NCI-H460 (cell line): Measurements from ENCODE around the gene GUCA1A. TPM values are rescaled to one million over a fixed set of nuclear protein-coding genes. Genes with fewer than 3 reads are reported as not detected.
"Not testable (repeated sequence)": the region's sequence is repeated elsewhere in the genome, so short reads cannot be mapped to it uniquely, and the experiment has no call there.

Experiments
- DNase-seq: peaks from one replicate; pipeline ENCODE4 v3.0.0-alpha.2; 2016; ENCODE audit warnings: low read depth; ENCODE audit errors: extremely low read depth
- total RNA-seq: library from RNA; depleted of rRNA; stranded (reverse); fragments of >200 nt; shearing (Covaris generic); gene quantifications from 2 replicates; pipeline ENCODE4 v1.2.3, GENCODE V29; 2014

Gene GUCA1A
- total RNA-seq, 1 experiment from 2014 or later: not detected

- no peak for DNase-seq
These were observed 30.9 kb upstream of the GUCA1A start, which contains the start of gene C6orf132 for GRCh38 chr6:42142118-42142835. C6orf132 (minus strand) TSS chr6:42142620; CDS start chr6:42142444, 176 bp downstream.

- no peak for DNase-seq
These were observed 26.0 kb upstream of the GUCA1A start for GRCh38 chr6:42147138-42147562.

GRCh38 chr6:42148058-42148457, 25.1 kb upstream of the GUCA1A start:
- DNase-seq: no peak

- no peak for DNase-seq
These were observed 22.9 kb upstream of the GUCA1A start for GRCh38 chr6:42150254-42150653.

- DNase-seq: no peak
These were observed 21.1 kb upstream of the GUCA1A start for GRCh38 chr6:42152024-42152423.

- not testable (repeated sequence) for DNase-seq
These were observed 20.5 kb upstream of the GUCA1A start for GRCh38 chr6:42152528-42153213.

- DNase-seq: no peak
These were observed 19.2 kb upstream of the GUCA1A start for GRCh38 chr6:42153921-42154320.

- no peak for DNase-seq
These were observed 18.5 kb upstream of the GUCA1A start for GRCh38 chr6:42154461-42155209.

- no peak for DNase-seq
These were observed 17.9 kb upstream of the GUCA1A start for GRCh38 chr6:42155293-42155692.

- DNase-seq: no peak
These were observed 16.5 kb upstream of the GUCA1A start for GRCh38 chr6:42156638-42157037.

- DNase-seq: no peak
These were observed 15.2 kb upstream of the GUCA1A start for GRCh38 chr6:42158011-42158410.

GRCh38 chr6:42158631-42159030, 14.5 kb upstream of the GUCA1A start:
- DNase-seq: no peak

- no peak for DNase-seq
These were observed 13.6 kb upstream of the GUCA1A start for GRCh38 chr6:42159431-42160024.

GRCh38 chr6:42162384-42162783, 10.8 kb upstream of the GUCA1A start:
- no peak for DNase-seq

GRCh38 chr6:42162812-42163211, 10.4 kb upstream of the GUCA1A start:
- no peak for DNase-seq

- DNase-seq: no peak
These were observed 9.2 kb upstream of the GUCA1A start for GRCh38 chr6:42163981-42164380.

- DNase-seq: no peak
These were observed 8.1 kb upstream of the GUCA1A start for GRCh38 chr6:42165016-42165415.

GRCh38 chr6:42166444-42167141, 6.6 kb upstream of the GUCA1A start:
- DNase-seq: peak; percentile 61

- no peak for DNase-seq
These were observed 4.5 kb upstream of the GUCA1A start for GRCh38 chr6:42168650-42169049.

- not testable (repeated sequence) for DNase-seq
These were observed 3.4 kb upstream of the GUCA1A start for GRCh38 chr6:42169780-42170179.
